Lower leg skin (tissue), 3 donors: ENCODE data around the gene TMCC1.

ENCODE experiments used
- CTCF ChIP-seq, 3 donors: fragments of 450-650 bp; IDR thresholded peaks; one replicate each; pipeline ENCODE4 v1.5.1; 2016; ENCODE audit warnings: antibody characterized with exemption in 3 of 3, mild to moderate bottlenecking in 3 of 3, moderate library complexity in 2 of 3
- POLR2A ChIP-seq, 2 donors: fragments of 450-650 bp; IDR thresholded peaks; one replicate each; pipeline ENCODE4 v1.6.1; 2016 to 2017; ENCODE audit warnings: antibody characterized with exemption in 2 of 2, mild to moderate bottlenecking in 1 of 2, moderate library complexity in 1 of 2

DNA sequence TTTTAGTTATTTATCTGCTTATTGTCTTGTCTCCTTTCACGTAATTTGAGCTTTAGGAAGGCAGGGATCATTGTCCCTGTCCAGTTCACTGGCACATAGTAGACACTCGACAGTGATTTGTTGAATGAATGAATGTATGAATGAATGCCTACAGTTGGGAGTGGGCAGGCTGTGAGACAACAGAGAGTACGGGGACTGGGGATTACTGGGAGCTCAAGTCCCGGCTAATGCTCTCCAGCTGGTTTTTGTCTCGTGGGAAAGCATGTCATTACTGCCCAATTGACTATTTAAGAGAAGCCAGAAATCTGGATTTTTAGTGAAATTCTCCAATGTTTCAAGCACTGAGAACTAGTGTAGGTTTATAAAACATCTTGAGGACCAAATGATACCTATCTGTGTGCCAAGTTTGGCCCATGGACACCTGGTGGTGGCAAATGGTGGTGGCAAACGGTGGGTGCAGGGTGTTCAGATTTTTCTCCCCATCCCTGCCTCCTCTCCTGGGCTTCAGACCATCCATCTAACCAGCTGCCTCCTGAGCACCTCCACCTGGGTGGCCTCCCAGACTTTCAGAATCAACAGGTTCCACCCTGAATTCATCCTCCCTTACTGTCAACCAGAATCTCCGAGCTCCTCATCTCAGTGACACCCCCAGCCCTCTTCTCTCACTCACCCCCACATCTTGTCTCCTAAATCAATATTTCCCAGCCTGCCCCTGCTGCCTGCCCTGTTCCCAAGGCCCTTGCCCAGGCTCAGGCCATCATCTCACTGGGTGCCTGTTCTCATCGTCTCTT, 44.8 kb upstream of the TMCC1 start:
- TF ChIP-seq POLR2A (IDR thresholded peaks at IDR 0.05) (no peak), CTCF (IDR thresholded peaks at IDR 0.05) (no peak)
